Stimulated activated CD8-positive, alpha-beta memory T cell treated with anti-CD3 and anti-CD28 coated beads, Interleukin-4, amount 100 ng/mL, for 1 hour (primary cell): ENCODE measurements around the gene TSC22D4.
"Not testable (repeated sequence)": the region's sequence is repeated elsewhere in the genome, so short reads cannot be mapped to it uniquely, and the experiment has no call there.

ENCODE experiments used
- DNase-seq, 2 donors: peaks; one replicate each; pipeline ENCODE4 v3.0.0-alpha.2; 2020; ENCODE audit warnings: low read depth in 2 of 2, low spot score in 1 of 2

The TSC22D4 gene

GRCh38 chr7:100447363-100447762 is 31.7 kb downstream of the TSC22D4 start:
- not testable (repeated sequence) for DNase-seq

DNA sequence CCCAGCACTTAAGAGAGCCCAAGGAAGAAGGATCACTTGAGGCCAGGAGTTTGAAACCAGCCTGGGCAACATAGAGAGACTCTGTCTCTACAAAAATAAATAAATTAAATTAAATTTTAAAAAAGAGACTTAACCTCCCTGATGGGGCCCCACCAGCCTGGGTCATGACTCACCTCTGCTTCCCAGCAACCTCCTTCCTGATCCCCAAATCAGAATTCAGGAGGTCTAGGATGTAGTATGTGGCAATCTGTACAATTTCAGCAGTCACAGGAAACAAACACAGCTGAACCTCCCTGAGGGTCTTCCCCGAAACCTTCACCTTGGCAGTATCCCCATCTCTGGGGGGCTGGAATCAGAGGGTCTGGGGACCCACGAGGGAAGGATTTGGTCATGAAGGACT is 33.0 kb downstream of the TSC22D4 start:
- no peak for DNase-seq

- no peak for DNase-seq
These were observed 34.4 kb downstream of the TSC22D4 start for GRCh38 chr7:100444311-100445278.

GRCh38 chr7:100443096-100443840 is 35.7 kb downstream of the TSC22D4 start:
- no peak for DNase-seq

- DNase-seq, result no peak
These were observed 37.1 kb downstream of the TSC22D4 start for GRCh38 chr7:100441641-100442535.

GRCh38 chr7:100439244-100439643 is 39.8 kb downstream of the TSC22D4 start:
- not testable (repeated sequence) for DNase-seq

DNA sequence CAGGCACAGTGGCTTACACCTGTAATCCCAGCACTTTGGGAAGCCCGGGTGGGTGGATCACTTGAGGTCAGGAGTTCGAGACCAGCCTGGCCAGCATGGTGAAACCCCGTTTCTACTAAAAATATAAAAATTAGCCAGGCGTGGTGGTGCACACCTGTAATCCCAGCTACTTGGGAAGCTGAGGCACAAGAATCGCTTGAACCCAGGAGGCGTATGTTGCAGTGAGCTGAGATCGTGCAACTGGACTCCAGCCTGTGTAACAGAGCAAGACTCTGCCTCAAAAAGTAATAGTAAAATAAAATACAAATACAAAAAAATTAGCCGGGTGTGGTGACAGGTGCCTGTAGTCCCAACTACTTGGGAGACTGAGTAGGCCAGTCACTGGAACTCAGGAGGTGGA is 40.3 kb downstream of the TSC22D4 start:
- not testable (repeated sequence) for DNase-seq

DNA sequence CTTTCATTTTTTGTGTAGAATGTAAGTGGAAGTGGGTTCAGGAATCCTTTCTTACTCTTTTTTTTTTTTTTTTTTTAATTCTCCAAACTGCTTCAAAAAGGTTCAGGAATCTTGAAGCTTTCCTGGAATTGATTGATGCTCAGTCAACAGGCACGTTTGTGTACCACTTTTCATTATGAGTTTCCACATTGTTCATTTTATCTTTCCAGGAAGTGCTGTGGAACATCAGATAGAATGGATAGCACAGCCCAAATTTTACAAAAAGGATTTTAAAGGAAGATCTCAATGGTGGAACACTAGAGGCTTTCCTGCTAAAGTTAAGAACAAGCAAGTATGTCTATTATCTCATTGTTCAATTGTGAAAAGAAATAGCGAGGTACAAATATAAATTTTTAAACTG is 40.8 kb downstream of the TSC22D4 start:
- DNase-seq, result no peak

GRCh38 chr7:100437150-100438100 is 41.6 kb downstream of the TSC22D4 start:
- DNase-seq, result no peak

- peak in 1 of 2 donors; percentile 8 for DNase-seq
These were observed 43.4 kb downstream of the TSC22D4 start for GRCh38 chr7:100435401-100436304.

DNA sequence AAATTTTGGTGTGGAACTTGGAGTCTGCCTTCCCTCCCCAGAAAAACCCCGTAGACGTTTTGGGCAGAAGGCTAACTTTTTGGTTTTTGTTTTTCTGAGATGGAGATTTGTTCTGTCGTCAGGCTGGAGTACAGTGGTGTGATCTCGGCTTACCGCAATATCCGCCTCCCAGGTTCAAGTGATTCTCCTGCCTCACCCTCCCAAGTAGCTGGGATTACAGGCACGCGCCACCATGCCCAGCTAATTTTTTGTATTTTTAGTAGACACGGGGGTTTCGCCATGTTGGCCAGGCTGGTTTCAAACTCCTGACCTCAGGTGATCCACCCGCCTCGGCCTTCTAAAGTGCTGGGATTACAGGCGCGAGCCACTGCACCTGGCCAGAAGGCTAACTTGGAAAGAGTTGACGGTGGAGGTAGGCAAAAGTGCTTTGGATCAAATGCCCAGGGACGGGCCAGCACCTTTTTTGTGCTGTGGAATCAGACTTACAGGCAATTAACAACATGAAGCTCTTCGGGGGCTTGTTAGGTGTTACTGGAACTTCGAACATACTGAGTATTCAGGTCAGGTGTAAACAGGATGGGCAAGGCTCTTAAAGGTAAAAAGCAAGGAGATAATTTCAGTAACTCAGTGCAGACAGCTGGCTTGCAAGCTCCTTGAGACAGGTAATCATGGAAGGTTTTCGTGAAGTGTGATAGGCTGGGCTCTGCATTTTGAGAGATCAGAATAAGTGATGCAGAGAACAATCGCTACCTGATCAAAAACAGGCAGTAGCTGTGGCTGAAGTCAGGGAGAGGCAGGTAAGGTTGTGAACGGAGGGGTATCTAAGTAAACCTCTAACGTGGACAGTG is 44.5 kb downstream of the TSC22D4 start:
- no peak for DNase-seq

DNA sequence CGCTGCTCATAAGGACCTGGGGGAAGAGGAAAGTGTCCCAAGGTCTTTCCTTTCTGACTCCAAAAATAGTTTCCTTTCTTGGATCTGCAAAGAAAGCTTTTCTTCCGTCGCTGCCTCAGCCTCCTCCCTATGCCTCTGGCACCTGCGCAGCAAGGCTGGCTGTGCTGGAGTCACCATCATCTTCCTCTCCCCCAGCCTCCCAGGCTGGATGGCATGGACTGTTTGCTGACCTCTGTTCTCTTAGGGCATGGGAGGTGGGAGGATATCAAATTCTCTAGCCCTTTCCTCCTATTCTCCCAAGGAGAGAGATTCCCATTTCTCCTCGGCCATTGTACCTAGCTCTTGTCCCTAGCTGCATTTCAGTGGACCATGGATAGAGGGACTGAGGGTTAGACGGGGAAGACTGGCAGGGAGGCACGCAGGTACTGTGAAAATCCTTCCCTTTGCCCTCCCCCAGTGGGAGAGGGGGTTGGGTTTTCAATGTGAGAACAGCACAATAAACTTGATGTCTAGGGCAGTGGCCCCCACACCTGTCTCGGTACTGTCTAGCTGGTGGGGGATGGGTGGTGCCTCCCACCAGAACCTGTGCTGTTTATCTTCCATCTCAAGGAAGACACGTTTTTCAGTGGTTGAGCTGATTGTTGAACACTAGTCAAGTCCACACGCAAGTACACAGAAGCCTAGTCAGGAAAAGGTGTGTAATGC is 45.3 kb downstream of the TSC22D4 start:
- no peak for DNase-seq

DNA sequence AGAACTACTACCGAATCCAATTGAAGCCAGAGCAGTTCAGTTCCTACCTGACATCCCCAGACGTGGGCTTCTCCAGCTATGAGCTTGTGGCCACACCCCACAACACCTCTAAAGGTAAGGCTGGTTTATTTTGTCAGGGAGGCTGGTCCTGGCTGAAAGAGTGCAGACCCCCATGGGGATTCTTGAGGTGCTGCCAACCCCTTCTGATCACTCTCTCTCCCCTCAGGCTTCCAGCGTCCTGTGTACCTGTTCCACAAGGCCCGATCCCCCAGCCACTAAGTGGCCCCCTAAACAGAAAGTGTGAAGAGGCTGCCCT is 45.8 kb downstream of the TSC22D4 start:
- DNase-seq, result no peak

DNA sequence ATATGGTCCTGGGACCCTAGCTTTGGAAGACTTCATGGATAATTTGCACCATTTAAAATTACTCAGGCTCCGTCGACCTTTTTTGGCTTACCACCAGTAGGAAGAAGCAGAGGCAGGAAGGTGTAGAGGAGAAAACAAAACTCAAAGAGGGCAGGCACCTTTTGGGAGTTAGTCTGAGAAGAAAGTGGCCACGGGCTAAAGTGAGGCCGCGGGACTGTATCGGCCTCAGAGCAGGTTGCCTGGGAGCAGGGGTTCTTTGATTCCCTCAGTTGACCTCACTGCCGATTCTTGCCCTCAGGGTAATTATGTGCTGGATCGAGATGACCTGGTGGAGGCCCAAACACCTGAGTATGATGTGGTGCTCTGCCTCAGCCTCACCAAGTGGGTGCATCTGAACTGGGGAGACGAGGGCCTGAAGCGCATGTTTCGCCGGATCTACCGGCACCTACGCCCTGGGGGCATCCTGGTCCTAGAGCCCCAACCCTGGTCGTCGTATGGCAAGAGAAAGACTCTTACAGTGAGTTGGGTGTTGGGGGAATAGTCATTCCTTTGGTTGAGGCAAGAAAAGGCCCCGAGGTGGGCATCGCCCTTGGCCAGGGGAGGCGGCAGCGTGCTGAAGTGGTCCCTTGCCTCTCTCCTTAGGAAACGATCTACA is 46.3 kb downstream of the TSC22D4 start:
- no peak for DNase-seq

GRCh38 chr7:100432053-100432452 is 47.0 kb downstream of the TSC22D4 start:
- DNase-seq, result no peak

GRCh38 chr7:100431286-100431735 is 47.7 kb downstream of the TSC22D4 start:
- no peak for DNase-seq
